HG03095 (cell line): Measurements from ENCODE around the gene DOCK2.

Experiments
- ATAC-seq: cut with Tn5 transposase; IDR thresholded peaks from one replicate; pipeline ENCODE4 v1.9.1; 2021; ENCODE audit warnings: moderate library complexity; ENCODE audit not compliant: unreplicated experiment

The DOCK2 gene

GRCh38 chr5:170020423-170020822 lies 383.3 kb downstream of the DOCK2 start:
- ATAC-seq = no peak

GRCh38 chr5:170021506-170021905 lies 384.4 kb downstream of the DOCK2 start:
- ATAC-seq = no peak

- no peak for ATAC-seq
Observed at GRCh38 chr5:170025853-170026252, 388.8 kb downstream of the DOCK2 start.

- no peak for ATAC-seq
Observed at GRCh38 chr5:170028124-170028523, 391.0 kb downstream of the DOCK2 start.

- no peak for ATAC-seq
Observed at GRCh38 chr5:170034231-170034630, 397.2 kb downstream of the DOCK2 start.

- no peak for ATAC-seq
Observed at GRCh38 chr5:170038241-170038640, 401.2 kb downstream of the DOCK2 start.

- no peak for ATAC-seq
Observed at GRCh38 chr5:170039830-170040229, 402.8 kb downstream of the DOCK2 start.

- ATAC-seq = no peak
Observed at GRCh38 chr5:170046241-170046640, 409.2 kb downstream of the DOCK2 start.

GRCh38 chr5:170049713-170050112 lies 412.6 kb downstream of the DOCK2 start:
- no peak for ATAC-seq

- ATAC-seq = no peak
Observed at GRCh38 chr5:170053896-170054295, 416.8 kb downstream of the DOCK2 start.

- ATAC-seq = no peak
Observed at GRCh38 chr5:170055606-170056005, 418.5 kb downstream of the DOCK2 start.

GRCh38 chr5:170056561-170057267 lies 419.6 kb downstream of the DOCK2 start:
- ATAC-seq = no peak

GRCh38 chr5:170057311-170057710 lies 420.2 kb downstream of the DOCK2 start:
- ATAC-seq = no peak

GRCh38 chr5:170059221-170059620 lies 422.1 kb downstream of the DOCK2 start:
- ATAC-seq = no peak

- ATAC-seq = no peak
Observed at GRCh38 chr5:170067152-170067551, 430.1 kb downstream of the DOCK2 start.

GRCh38 chr5:170067574-170068170 lies 430.6 kb downstream of the DOCK2 start:
- ATAC-seq = no peak

GRCh38 chr5:170069512-170069911 lies 432.4 kb downstream of the DOCK2 start:
- ATAC-seq = no peak

- ATAC-seq = no peak
Observed at GRCh38 chr5:170070556-170071412, 433.7 kb downstream of the DOCK2 start.

- ATAC-seq = no peak
Observed at GRCh38 chr5:170071748-170072147, 434.7 kb downstream of the DOCK2 start.

- ATAC-seq = no peak
Observed at GRCh38 chr5:170075696-170076095, 438.6 kb downstream of the DOCK2 start.

GRCh38 chr5:170076211-170076610 lies 439.1 kb downstream of the DOCK2 start:
- ATAC-seq = no peak

- ATAC-seq = no peak
Observed at GRCh38 chr5:170076739-170077138, 439.7 kb downstream of the DOCK2 start.
